Uterus (tissue), 4 donors: Measurements from ENCODE around the gene WTAP. TPM values are rescaled to one million over a fixed set of nuclear protein-coding genes. Genes with fewer than 3 reads are reported as not detected.

Experiments
- DNase-seq, 2 donors: peaks; one replicate each; pipeline ENCODE4 v3.0.0-alpha.2; 2019 to 2020
- H3K27ac ChIP-seq, 2 donors: fragments of 200-600 bp; sonication (generic); 1 replicate in 1 of 2; 2 replicates in 1 of 2; pipeline ENCODE4 v1.5.1; 2016 to 2018
- H3K27me3 ChIP-seq, 2 donors: fragments of 200-600 bp; sonication (generic); one replicate each; pipeline ENCODE4 v1.5.1; 2018 to 2019; ENCODE audit warnings: control low read depth in 1 of 2
- H3K36me3 ChIP-seq, 2 donors: fragments of 200-600 bp; sonication (generic); one replicate each; pipeline ENCODE4 v1.5.1; 2019; ENCODE audit warnings: control low read depth in 1 of 2
- H3K4me1 ChIP-seq, 2 donors: fragments of 200-600 bp; sonication (generic); one replicate each; pipeline ENCODE4 v1.5.1; 2018 to 2019; ENCODE audit warnings: control low read depth in 1 of 2
- H3K4me3 ChIP-seq, 2 donors: fragments of 200-600 bp; sonication (generic); 1 replicate in 1 of 2; 2 replicates in 1 of 2; pipeline ENCODE4 v1.5.1; 2018 to 2019; ENCODE audit warnings: mild to moderate bottlenecking in 1 of 2
- H3K9me3 ChIP-seq, 2 donors: fragments of 200-600 bp; sonication (generic); one replicate each; pipeline ENCODE4 v1.5.1; 2019; ENCODE audit warnings: control low read depth in 1 of 2
- POLR2A ChIP-seq, 2 donors: fragments of 450-650 bp; IDR thresholded peaks; one replicate each; pipeline ENCODE4 v1.6.1; 2016; ENCODE audit warnings: antibody characterized with exemption in 2 of 2, mild to moderate bottlenecking in 1 of 2, moderate library complexity in 1 of 2
- intact Hi-C: fragments of 100-400 bp; cut with DNase I; formaldehyde crosslinking; loops from one replicate; pipeline ENCODE4 v1.15.1; 2023; ENCODE audit warnings: low total_unique reads
- total RNA-seq, 4 donors: library from RNA; depleted of rRNA in 3 of 4; stranded (reverse); fragments of >200 nt in 3 of 4; gene quantifications; one replicate each; pipeline versions ENCODE4 v1.1.0 to v1.2.4, GENCODE V29; 2014 to 2023
- TF ChIP-seq, protein P1 (sequence below), 4 experiments: fragments of 200-600 bp in 2 of 4; fragments of 450-650 bp in 2 of 4; sonication (generic) in 2 of 4; IDR thresholded peaks; one replicate each; pipeline ENCODE4 v1.5.1; 2016 to 2019; ENCODE audit warnings: antibody characterized with exemption in 4 of 4, mild to moderate bottlenecking in 2 of 4, moderate library complexity in 1 of 4
- donor health status: DM: yes; HTN: yes; CAD: no.

The WTAP gene
- total RNA-seq, 4 donors from 2014 or later: 33.3 to 139 (median 95.9) TPM

DNA sequence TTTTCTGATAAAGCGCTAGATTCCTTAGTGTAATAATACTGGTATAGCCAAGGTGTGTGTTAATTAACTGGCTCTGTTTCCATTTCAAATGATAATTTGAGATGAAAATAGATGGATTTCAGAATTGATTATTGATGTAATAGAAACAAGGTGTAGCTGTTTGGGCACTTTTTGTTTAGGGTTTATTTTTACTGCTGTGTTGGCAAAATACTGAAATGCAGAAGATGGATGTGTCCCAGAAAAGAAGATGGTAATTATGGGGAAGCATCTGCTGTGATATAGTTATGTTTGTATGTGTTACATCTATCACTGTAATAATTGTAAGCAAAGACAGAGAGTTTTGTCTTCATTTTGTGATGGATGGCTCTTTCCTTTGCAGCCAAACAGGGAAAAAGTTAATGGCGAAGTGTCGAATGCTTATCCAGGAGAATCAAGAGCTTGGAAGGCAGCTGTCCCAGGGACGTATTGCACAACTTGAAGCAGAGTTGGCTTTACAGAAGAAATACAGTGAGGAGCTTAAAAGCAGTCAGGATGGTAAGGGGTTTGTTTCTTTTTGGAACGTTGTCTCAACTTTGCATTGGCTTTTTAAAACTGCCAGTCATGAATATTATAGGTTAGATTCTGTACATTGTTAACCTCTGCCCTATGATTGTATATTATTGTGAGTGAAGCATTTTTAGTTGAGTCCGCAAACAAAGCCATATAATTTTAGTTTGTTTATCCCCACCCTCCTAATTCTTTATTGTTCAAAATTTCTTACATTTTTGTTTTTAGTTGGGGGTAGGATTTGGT lies 26.0 kb downstream of the WTAP start:
- no peak for DNase-seq
- Histone ChIP-seq H3K9me3 (no peaks in the 10 kb centered on the region), H3K4me1 (no peaks in the 10 kb centered on the region), H3K27ac (no peak overlapping the region), H3K4me3 (no peak overlapping the region), H3K27me3 (no peaks in the 10 kb centered on the region), H3K36me3 (no peaks in the 10 kb centered on the region)
- intact Hi-C loops: no loop called here
- TF ChIP-seq POLR2A (IDR thresholded peaks at IDR 0.05): no peak
- TF ChIP-seq, protein P1, sequence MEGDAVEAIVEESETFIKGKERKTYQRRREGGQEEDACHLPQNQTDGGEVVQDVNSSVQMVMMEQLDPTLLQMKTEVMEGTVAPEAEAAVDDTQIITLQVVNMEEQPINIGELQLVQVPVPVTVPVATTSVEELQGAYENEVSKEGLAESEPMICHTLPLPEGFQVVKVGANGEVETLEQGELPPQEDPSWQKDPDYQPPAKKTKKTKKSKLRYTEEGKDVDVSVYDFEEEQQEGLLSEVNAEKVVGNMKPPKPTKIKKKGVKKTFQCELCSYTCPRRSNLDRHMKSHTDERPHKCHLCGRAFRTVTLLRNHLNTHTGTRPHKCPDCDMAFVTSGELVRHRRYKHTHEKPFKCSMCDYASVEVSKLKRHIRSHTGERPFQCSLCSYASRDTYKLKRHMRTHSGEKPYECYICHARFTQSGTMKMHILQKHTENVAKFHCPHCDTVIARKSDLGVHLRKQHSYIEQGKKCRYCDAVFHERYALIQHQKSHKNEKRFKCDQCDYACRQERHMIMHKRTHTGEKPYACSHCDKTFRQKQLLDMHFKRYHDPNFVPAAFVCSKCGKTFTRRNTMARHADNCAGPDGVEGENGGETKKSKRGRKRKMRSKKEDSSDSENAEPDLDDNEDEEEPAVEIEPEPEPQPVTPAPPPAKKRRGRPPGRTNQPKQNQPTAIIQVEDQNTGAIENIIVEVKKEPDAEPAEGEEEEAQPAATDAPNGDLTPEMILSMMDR (IDR thresholded peaks at IDR 0.05): no peak

DNA sequence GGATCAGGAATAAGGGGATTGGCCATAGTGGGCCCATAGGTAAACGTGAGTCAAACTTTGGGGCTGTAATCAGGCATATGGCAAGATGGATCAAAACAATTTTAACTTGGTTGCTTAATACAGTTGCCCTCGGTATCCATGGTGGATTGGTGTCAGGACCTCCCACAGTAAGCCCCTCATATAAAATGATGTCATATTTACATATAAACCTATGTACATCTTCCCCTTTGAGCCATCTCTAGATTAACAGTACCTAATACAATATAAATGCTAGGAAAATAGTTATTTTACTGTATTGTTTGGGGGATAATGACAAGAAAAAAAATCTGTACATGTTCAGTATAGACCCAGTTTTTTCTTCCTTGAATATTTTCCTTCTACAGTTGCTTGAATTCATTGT lies 27.1 kb downstream of the WTAP start:
- H3K4me3 ChIP-seq: no peak overlapping the region
- no peak for TF ChIP-seq POLR2A (IDR thresholded peaks at IDR 0.05)
- TF ChIP-seq, protein P1 (IDR thresholded peaks at IDR 0.05): no peak
- H3K36me3 ChIP-seq: no peaks in the 10 kb centered on the region
- H3K27ac ChIP-seq: no peak overlapping the region
- H3K27me3 ChIP-seq: no peaks in the 10 kb centered on the region
- intact Hi-C loops: no loop called here
- no peaks in the 10 kb centered on the region for H3K9me3 ChIP-seq
- no peak for DNase-seq
- H3K4me1 ChIP-seq: no peaks in the 10 kb centered on the region

DNA sequence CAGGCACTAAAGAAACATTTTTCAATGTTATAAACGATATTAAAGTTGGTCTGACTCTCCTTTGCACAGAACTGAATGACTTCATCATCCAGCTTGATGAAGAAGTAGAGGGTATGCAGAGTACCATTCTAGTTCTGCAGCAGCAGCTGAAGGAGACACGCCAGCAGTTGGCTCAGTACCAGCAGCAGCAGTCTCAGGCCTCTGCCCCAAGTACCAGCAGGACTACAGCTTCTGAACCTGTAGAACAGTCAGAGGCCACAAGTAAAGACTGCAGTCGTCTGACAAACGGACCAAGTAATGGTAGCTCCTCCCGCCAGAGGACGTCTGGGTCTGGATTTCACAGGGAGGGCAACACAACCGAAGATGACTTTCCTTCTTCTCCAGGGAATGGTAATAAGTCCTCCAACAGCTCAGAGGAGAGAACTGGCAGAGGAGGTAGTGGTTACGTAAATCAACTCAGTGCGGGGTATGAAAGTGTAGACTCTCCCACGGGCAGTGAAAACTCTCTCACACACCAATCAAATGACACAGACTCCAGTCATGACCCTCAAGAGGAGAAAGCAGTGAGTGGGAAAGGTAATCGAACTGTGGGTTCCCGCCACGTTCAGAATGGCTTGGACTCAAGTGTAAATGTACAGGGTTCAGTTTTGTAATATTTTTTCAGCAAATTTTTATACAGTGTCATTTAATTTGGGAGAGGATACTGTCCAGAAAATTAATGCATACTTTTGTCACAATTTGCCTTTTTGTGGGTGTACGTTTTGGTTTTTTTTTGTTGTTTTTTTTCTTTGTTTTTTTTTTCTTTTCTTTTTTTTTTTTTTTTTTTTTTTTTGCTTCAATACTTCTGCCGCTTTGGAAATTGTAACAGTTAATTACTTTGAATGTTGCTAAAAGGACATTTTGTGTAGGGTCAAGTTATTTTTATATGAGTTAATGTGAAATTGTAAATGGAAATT lies 27.9 kb downstream of the WTAP start:
- no peak for DNase-seq
- H3K9me3 ChIP-seq: no peaks in the 10 kb centered on the region
- H3K4me3 ChIP-seq: no peak overlapping the region
- TF ChIP-seq, protein P1 (IDR thresholded peaks at IDR 0.05): no peak
- TF ChIP-seq POLR2A (IDR thresholded peaks at IDR 0.05): no peak
- H3K36me3 ChIP-seq: no peaks in the 10 kb centered on the region
- H3K27ac ChIP-seq: no peak overlapping the region
- intact Hi-C loops: no loop called here
- no peaks in the 10 kb centered on the region for H3K4me1 ChIP-seq
- H3K27me3 ChIP-seq: no peaks in the 10 kb centered on the region

DNA sequence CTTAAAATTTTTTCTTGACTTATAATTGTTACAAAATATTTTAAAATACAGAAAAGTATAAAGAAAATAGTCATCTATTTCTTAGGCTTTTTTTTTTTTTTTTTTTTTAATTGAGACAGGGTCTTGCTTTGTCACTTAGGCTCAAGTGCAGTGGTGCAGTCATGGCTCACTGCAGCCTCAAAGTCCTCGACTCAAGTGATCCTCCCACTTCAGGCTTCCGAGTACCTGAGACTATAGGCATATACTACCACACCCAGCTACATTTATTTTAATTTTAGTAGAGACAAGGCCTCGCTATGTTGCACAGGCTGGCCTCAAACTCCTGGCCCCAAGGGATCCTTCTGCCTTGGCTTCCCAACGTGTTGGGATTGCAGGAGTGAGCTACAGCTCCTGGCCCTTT lies 29.2 kb downstream of the WTAP start:
- DNase-seq: no peak
- no peaks in the 10 kb centered on the region for H3K9me3 ChIP-seq
- no peaks in the 10 kb centered on the region for H3K4me1 ChIP-seq
- no peaks in the 10 kb centered on the region for H3K27me3 ChIP-seq
- TF ChIP-seq, protein P1 (IDR thresholded peaks at IDR 0.05): no peak
- no peak for TF ChIP-seq POLR2A (IDR thresholded peaks at IDR 0.05)
- no peak overlapping the region for H3K4me3 ChIP-seq
- H3K27ac ChIP-seq: no peak overlapping the region
- intact Hi-C loops: no loop called here
- H3K36me3 ChIP-seq: no peaks in the 10 kb centered on the region
